OCI-M2 (cell line): ENCODE measurements around the gene SLC30A2.

Experiments
- DNase-seq: peaks from one replicate; lab custom pipeline; 2025; ENCODE audit not compliant: unreplicated experiment; lab: John Stamatoyannopoulos, UW

Gene SLC30A2

DNA sequence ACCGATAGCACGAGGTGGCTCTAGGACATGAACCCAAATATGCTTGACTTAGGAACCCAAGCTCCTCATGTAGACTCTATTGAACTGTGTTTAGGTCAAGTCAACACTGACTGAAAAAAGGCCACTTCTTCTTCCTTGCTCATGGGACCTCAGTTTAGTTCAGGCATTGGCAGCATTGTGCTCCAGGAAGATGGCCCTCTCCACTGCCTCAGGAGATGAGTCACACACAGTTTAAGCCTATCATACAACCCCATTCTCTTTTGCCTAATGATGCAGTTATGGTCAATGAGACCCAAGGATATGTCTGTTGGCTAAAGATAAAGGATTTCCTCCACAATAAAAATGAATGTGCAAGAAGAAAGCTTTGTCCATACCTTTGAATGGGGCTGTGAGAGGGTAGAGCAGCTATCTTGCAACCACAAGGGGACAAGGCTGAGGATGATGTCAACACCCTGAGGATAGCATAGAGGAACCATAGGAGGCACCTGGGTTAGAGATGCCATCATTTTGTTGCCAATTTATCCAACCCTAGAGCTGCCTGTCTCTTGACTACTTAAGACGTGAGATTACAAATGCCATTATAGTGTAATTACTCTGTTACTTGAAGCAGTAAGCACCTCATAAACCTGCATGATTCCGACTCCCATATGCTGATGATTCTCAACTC, 24.5 kb upstream of the SLC30A2 start:
- peak; percentile 57 for DNase-seq

DNA sequence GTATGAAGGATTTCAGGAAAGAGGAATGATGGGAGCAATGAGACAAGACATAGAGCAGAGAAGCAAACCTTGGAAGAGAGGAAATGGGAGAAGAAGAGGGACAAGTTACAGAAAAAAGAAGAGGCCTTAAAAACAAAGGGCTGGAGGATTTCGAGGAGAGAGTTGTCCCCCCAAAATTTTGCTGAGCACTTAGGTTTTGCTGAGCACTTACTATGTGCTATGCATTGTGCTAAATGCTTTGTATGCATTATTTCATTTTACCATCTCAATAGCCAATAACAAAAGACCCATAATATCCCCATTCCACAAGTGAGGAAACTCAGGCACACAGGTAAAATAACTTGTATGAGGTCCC, 24.0 kb upstream of the SLC30A2 start:
- no peak for DNase-seq

DNA sequence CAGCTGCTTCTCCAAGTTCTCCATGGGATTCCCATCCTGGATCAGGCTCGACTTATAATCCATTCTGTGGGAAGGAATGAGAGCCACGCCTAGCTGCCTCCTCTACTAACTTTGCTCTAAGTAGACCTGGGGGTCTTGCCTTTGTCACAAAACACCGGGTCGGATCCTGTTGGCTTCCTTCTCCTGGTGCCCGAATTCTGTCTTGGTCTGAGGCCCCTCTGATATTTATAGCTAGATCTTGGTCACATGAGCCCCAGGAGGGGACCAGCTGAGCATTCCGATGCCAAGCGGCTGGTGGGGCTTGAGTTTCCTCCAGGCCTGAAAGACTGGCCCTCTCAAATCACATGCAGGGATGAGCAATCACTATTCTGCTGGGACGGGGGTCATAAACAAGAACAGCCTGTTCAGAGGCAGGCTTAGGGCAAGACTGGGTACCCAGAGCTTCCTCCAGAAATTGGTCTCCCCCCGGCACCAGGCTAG, 21.6 kb upstream of the SLC30A2 start, which contains the start of gene TRIM63:
TRIM63 (minus strand) TSS at position 199 of the 480 bp plus-strand sequence; CDS start at position 63, 136 bp downstream.
- DNase-seq: no peak

DNA sequence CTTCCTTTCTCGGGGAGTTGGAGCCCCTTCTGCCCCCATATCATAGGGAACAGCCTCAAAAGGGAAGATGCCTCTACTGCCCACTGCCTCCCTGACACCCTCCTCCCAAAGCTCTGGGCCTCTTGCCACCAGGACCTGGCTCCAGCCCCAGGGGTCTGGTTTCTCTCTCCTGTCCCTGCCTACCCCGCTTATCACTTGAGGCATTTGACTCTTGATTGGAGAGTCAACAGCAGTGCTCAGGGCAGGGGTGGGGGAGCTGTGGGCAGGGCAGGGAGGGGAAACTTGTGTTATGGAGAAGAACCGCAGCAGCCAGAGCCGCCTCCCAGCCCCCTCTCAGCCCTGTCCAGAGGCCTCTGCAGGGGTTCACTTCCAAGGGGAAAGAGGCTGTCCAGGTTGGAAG, 20.9 kb upstream of the SLC30A2 start:
- DNase-seq: no peak

DNA sequence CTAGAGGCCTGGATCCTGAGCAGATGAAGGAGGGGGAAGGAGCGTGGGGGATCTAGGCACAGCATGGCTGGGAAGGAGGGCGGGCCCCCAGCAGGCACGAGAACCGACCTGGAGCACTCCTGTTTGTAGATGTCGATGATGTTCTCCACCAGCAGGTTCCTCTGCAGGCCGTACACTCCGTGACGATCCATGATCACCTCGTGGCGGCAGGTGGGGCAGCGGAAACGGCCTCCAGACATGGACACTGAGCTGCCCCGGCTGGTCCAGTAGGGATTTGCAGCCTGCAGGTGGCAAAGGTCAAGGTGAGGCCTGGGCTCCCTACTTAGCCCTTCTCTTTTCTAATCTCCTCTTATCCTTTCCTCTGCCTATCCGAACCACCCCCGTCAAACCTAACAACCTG, 20.2 kb upstream of the SLC30A2 start:
- DNase-seq: no peak

DNA sequence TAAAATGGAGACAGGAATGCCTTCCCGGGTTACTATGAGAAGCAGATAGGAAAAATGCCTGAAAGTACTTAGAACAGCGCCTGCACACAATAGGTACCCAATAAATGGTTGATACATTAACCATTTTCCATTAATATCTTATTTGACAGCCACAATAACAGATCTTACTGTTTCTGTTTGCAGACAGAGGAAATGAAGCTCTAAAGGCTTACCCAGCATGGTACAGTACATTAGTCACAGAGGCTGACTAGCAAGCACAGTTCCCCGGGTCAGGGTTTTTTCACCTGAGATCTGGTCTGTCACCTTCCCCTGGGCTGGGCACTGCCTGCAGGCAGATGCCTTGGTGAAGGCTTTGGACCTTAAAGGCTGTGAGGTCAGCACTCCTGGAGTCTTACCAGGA, 18.6 kb upstream of the SLC30A2 start:
- no peak for DNase-seq

DNA sequence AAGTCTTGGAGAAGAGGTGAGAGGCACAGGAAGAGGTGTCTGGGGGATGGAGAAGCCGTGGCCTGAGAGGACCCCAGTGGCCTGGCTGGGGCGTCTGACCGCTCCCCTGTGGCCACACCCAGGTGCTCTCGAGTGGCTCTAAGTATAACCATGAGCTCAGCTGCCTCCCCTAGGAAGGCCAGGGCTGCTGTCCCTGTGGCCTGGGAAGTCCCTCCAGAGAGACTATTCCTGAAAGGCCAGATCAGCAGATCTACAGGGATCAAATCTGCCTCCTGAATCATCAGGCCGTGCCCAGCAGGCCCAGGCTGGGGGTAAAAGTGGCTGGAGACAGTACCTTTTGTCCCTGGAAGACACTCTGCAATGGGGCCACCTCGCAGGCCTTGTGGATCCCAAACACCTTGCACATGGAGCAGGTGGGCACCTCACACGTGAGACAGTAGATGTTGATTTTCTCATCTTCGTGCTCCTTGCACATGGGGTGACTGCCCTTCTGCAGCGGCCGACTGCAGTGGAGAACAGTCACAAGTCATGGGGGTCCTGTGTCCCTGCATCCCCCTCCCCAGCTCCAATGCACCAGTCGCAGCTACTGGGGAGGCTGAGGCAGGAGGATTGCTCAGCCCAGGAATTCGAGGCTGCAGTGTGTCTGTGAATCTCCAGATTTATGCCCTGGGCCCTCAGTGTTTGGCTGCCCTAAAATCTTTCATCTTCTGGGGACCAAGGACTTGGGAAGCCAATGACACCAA, 15.1 kb upstream of the SLC30A2 start:
- no peak for DNase-seq

DNA sequence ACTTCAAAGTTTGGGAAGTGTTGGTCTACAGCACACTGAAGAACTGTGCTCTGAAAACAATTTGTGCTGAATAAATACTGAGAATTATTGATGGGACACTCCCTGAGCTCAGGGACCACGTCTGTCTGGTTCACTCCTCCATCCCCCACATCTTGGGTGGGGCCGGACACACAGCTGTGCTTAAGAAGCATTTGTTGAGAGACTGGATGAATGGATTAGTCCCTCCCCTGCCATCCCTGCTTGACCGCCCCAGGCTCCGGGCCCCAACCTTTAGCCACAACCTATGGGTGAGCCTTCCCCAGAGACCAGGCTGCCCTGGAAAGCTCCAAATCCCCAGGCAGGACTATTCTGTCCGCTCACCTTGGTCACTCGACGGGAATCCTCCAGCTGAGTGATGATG, 14.0 kb upstream of the SLC30A2 start:
- no peak for DNase-seq

DNA sequence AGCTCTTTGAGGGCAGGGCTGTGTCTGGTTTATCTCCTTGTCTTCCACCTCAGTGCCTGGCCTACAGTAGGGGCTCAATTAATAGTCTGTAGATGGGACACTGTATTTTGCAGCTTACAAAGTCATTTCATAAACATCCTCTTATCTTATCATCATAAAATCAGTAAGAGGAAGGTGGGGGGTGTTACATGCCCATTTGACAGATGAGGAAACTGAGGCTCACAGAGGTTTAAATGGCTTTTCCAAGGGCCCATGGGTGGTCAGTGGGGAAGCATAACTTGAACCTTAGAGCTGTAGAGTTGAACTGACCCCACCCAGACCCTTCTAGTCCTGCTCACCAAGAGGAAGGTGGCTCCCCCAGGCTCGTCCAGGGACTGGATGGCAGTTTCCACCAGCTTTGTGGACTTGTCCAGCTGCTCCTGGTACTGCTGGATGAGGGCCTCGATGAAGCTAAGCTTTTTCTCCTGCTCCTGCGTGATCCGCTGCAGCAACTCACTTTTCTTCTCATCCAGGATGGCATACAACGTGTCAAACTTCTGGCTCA, 12.2 kb upstream of the SLC30A2 start:
- no peak for DNase-seq

DNA sequence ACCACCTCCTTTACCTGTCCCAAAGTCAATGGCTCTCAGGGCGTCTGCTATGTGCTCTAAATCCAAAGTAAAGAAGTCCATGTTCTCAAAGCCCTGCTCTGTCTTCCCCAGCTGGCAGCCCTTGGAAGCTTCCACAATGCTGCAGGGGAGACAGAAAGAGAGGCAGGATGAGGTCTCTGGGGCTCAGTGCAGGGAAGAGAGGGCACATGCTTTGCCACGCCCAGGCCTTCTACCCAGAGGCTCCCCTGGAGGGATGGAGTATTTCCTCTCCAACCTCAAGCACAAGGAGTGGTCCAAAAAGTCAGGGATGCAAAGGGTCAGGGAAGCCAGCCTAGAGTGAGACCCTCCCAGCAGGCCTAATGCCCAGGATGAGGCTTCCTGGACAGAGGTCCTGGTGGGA, 11.3 kb upstream of the SLC30A2 start:
- DNase-seq: no peak

DNA sequence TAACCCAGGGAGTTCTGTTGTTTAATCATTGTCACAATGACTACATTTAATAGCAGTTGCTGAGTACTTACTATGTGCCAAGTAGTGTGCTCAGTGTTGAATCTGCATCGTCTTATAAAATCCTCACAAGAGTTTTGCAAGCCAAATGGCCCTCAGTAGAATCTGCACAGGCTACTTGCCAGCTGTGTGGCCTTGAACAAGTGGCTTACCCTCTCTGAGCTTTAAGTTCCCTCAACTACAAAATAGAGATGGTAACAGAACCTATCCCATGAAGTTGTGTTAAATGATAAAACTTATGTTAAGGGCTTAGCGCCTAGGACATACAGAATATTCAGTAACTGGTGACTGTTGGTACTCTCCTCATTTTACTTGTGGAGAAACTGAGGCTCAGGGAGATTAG, 9.1 kb upstream of the SLC30A2 start:
- DNase-seq: no peak

DNA sequence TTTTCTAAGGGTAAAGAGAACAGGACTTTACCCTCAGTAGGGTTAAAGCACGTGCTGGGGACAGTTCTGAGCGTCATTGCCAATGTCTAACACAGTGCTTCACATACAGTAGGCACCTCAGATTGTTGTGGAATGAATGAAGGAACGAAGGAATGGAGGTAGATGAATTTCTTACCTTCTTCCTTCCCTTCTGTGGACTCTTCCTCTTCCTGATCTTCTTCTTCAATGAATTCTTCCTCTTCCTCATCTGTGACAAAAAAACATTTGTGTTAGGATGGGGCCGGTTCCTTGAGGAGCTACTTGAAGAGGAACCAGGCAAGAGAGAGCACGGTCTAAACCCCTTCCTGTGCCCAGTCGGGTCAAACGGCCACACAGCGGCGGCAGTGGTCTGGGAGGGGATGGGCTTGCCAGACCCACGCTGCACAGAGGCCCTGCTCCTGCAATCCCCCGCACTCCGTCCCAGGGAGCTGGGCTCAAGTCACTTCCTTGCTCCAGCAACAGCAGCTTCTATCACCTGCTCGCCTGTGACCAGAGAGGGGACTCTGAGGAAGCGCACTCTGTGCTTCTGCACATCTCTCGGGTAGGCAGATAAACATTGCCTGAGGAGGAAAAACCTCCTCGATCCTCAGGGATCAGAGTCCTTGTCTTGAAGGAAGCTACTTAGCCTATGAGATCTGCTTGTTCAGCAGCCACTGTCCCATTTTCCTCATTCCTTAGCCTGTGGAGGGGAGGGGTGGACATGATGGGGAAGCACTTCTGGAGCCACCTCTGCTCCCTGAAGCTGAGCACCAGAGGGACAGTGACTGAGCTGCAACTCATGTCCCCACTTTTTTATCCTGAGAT, 8.0 kb upstream of the SLC30A2 start:
- no peak for DNase-seq

DNA sequence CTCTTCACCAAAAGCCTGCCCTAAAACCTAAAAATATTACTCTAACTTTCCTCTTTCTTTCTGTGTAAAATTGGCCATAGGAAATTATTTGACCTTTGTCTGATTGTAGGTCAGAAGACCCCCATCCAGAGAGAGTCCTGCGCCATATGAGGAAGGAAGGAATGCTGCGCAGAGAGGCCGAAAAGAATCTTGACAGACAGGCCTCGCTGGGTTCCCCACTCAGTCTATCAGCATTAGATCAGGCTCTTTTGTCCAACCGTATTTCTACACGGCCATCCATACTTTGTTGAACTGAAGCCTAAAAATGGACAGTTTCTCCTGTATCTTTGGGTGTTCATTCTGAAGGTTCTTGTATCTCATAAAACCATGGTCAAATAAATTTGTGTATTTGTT, 4.3 kb upstream of the SLC30A2 start:
- DNase-seq: no peak

DNA sequence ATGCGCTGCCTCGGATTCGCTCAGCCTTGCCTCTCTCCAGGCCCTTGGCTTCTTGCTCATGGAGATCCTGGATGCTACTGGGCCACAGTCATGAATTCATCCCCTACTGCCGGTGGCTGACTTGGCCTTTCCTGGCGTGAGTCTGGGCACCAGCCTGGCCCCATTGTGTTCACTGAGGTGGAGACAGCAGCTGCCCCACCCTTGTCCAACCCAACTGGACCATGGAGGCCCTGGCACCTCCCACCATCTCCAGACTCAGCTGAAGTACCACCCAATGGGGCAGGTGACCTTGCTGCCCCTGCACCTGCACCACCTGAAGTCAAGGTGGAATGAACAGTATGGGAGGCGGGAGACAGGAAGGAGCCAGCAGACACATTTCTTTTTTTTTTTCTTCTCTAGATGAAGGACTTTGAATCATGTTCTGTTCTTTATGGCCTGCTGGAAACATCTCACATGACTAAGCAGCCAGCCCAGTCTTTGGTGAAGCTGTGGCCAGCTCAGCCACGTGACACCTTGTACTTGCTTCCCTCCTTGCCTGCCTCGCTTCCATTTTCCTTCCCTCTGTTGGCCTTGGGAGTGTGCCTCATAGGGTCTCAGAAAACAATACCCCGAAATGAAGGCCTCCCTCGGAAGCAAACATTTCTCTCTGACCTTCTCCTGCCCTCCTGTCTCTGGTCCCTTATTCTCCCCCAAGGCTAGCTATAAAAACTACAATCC, 3.8 kb upstream of the SLC30A2 start:
- DNase-seq: no peak

DNA sequence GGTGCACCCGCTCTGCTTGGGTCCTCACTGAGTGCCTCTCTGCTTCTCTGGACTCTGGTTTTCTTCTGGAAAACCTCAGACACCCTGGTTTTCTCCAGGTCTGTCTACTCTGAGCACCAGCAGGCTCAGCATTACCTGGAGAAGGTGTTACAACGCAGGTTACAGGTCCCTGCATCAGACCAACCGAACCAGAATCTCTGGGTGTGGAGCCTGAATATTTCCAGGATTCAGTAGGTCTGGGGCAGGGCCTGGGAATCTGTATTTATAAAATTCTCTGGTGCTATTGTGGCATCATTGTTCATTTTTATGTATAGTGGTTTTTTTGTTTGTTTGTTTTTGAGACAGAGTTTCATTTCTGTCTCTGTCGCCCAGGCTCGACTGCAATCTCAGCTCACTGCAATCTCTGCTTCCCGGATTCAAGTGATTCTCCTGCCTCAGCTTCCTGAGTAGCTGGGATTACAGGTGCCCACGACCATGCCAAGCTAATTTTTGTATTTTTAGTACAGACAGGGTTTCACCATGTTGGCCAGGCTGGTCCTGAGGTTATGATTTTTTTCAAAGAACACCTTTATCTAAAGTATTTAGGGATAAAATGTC, 1.5 kb upstream of the SLC30A2 start:
- no peak for DNase-seq

DNA sequence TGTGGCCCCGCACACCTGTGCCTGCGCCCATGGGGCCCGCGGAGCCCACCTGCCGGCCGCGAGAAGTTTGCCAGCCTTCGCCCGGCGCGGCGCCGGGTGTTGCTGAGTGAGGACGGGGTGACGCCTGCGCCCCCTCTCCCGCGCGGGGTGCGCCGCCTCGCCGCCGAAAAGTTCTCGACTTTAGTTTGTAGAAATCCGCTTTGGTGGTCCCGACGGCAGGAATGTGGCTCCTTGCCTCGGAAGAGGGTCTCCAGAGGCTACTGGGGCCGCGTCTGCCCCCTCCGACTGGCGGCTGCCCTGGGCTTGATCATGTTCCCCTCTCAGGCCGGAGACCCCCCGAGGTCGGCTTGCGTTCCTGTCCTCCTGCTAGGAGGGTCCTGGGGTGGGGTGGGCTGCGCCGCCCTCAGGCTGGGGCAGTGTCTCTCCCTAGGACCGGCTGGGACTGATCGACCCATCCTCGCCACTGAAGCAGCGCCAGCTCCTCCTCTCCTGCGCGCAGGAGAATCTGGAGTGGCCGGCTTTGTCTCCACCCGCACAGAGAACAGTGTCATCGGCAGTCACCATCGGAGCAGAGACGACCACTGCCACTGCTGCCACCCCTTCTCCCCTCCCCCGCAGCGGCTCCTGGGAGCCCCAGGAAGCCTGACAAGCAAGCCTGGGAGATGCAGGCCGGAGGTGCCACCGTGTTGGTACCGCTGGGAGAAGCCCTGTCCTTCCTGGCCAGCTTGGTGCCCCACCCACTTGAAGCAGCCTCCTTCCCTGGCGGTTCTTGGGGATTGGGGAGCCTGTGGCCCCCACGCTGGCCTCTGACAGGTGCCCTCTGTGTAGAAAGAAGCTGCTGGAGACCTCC, 553 bp upstream of the SLC30A2 start:
- DNase-seq: no peak

DNA sequence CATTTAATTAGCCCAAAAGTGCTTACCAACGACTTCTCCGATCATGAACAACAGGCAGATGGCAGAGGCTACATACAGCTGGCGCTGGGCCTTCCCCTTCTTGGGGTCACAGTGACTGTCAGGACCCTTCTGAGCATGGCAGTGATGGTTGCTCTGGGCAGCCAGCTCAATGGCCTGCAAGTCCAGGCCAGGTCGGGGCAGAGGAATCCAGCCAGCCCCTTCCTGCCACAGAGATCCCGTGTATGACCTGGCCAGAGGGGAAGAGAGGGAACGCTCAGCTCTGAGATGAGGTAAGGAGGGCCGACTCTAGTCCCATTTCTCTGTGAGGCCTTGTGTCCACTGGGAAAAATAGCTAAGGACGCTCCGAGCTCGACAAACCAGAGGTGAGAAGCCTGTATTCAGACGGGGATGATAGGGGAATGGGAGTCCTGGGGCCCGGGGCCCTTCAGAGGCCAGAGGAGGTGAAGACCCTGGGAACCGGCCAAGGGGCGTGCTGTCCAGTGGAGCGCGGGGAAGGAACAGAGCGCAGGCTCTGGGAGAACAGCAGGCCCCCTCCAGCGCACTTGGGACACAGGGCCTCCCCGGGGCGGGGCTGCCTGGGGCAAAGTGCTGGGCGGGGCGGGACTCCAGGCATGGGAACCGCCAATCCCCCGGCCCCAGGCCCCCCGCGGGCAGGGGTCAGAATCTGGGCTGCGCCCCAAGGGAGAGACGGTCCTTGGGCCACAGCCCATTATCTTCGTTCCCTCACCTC, 772 bp downstream of the SLC30A2 start:
- DNase-seq: no peak

DNA sequence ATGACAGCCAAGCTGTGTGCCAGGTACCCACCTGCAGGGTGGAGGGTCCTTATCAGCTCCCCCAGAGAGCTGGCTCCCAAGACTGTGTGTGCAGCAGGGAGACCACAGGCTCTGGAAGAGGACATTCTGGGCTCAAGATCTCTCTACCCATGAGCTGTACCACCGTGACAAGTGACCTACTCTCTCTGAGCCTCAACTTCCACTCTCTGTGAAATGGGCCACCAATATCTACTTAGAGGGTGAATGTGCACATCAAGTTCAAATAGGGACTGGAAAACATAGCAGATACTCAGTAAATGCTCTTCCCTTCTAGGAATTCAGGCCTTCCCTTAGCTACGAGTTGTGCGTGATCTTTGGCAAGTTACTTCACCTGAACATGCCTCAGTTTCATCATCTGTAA, 1.5 kb downstream of the SLC30A2 start:
- no peak for DNase-seq

DNA sequence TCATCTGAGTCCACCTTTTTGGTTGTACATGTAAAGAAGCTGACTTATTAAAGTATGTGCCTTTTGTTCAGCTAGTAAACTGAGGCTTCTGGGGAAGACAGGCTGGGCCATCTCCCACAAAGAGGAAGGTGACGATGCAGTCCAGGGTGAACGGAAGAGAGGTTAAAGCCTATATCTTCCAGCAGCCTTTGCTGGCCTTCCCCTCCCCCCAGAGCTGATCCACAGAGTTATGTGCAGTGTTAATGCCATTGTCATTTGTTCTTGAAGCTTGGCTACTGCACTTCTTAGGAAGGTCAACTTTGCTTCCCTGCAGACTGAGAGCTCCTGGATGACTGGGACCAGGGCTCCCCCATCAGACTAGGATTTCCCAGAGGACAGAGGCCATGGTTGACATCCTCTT, 2.2 kb downstream of the SLC30A2 start:
- no peak for DNase-seq
